Activated CD4-positive, alpha-beta T cell treated with anti-CD3 and anti-CD28 coated beads for 36 hours (primary cell): ENCODE measurements around the gene NCOA7. TPM values are rescaled to one million over a fixed set of nuclear protein-coding genes. Genes with fewer than 3 reads are reported as not detected.

Experiments used
- ATAC-seq: fragments of 200-7000 bp; cut with Tn5 transposase; one replicate; pipeline ENCODE4 v1.10.0; 2021; ENCODE audit warnings: mild to moderate bottlenecking, moderate library complexity
- CTCF ChIA-PET: fragments of 350-600 bp; sonication (Branson Sonifier 250); formaldehyde crosslinking; loops from one replicate; lab custom pipeline; 2021; ENCODE audit warnings: antibody characterized with exemption; lab: Charles Lee
- POLR2A ChIA-PET: fragments of 350-600 bp; sonication (Branson Sonifier 250); formaldehyde crosslinking; loops from one replicate; lab custom pipeline; 2021; ENCODE audit warnings: antibody characterized with exemption, inconsistent platforms; lab: Charles Lee
- DNase-seq: peaks from one replicate; pipeline ENCODE4 v3.0.0-alpha.2; 2020
- H3K27ac Mint-ChIP-seq: one replicate; pipeline ENCODE4 v1.8.0; 2021; ENCODE audit warnings: mixed read lengths
- H3K27me3 Mint-ChIP-seq: one replicate; pipeline ENCODE4 v1.8.0; 2021; ENCODE audit warnings: mixed read lengths
- H3K36me3 Mint-ChIP-seq: one replicate; pipeline ENCODE4 v1.8.0; 2021; ENCODE audit warnings: low read depth, mixed read lengths
- H3K4me1 Mint-ChIP-seq: one replicate; pipeline ENCODE4 v1.8.0; 2021; ENCODE audit warnings: mixed read lengths
- H3K4me3 Mint-ChIP-seq: one replicate; pipeline ENCODE4 v1.8.0; 2021; ENCODE audit warnings: mild to moderate bottlenecking, moderate library complexity, mixed read lengths
- H3K9me3 Mint-ChIP-seq: one replicate; pipeline ENCODE4 v1.8.0; 2021; ENCODE audit warnings: low read depth, mixed read lengths
- intact Hi-C, 2 experiments: fragments of 100-400 bp; cut with DNase I in 1 of 2; cut with micrococcal nuclease in 1 of 2; formaldehyde crosslinking; loops; one replicate each; pipeline versions ENCODE4 v1.14.2 to v1.15.1; 2022 to 2024; cut with DNase I, micrococcal nuclease
- total RNA-seq, 2 experiments: library from RNA; stranded (reverse); gene quantifications; one replicate each; pipeline ENCODE4 v1.2.3, GENCODE V29; 2021

Gene NCOA7
- total RNA-seq, 2 experiments from 2014 or later, result 54.3 to 67.4 TPM

DNA sequence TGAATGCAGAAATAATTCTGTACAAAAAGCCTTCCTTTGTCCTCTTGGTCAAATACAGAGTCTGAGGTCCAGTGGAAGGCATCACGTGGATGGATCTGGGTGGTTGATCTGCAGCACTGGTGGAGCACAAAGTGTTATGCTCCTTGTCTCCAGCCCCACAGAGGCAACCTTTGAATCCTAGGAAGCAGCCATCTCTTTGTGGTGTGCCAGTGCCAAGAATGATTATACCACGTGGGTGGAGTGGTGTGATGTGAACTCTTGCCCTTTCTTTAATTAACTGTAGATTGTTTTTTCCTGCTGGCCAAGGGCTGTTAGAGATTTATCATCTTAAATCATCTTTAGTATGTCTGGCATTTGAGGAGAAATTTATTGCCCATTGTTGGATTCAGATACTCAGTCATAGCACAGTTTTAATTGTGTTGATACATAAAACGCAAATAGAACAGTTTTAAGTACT lies 31.1 kb downstream of the NCOA7 start:
- Mint-ChIP-seq H3K27me3 (no peaks in the 10 kb centered on the region), H3K36me3 (peaks cover 37% of the 10 kb centered on the region), H3K4me1 (peaks cover 43% of the 10 kb centered on the region), H3K4me3 (no peak overlapping the region), H3K27ac (no peak overlapping the region), H3K9me3 (no peaks in the 10 kb centered on the region)
- ChIA-PET POLR2A (no interaction called here), CTCF (no interaction called here)
- DNase-seq, result no peak
- intact Hi-C loops, result no loop called here
- peak; percentile 47 for ATAC-seq

- POLR2A ChIA-PET, result no interaction called here
- intact Hi-C loops, result no loop called here
Observed at GRCh38 chr6:125823180-125823579, 32.4 kb downstream of the NCOA7 start.

GRCh38 chr6:125824946-125825771 lies 34.4 kb downstream of the NCOA7 start:
- no peaks in the 10 kb centered on the region for H3K9me3 Mint-ChIP-seq
- H3K36me3 Mint-ChIP-seq, result peaks cover 24% of the 10 kb centered on the region
- CTCF ChIA-PET, result interaction anchor here (0.9 to 1.1 kb wide), 3 partner anchors 10 to 131 kb away, joined by 3 to 8 read pairs (median 3); partner anchors contain the start of gene HINT3
- no peaks in the 10 kb centered on the region for H3K27me3 Mint-ChIP-seq
- DNase-seq (no peak), ATAC-seq (no peak)
- intact Hi-C loops, result no loop called here
- peaks cover 45% of the 10 kb centered on the region for H3K4me1 Mint-ChIP-seq
- H3K27ac Mint-ChIP-seq, result no peak overlapping the region
- H3K4me3 Mint-ChIP-seq, result no peak overlapping the region
- POLR2A ChIA-PET, result no interaction called here

More at GRCh38 chr6:125823180-125823579, 32.4 kb downstream of the NCOA7 start:
- CTCF ChIA-PET, result interaction anchor here (0.6 to 1.2 kb wide), 3 partner anchors 11 to 31 kb away, joined by 3 to 5 read pairs (median 3); no protein-coding TSS in a partner anchor
- no peaks in the 10 kb centered on the region for H3K27me3 Mint-ChIP-seq
- ATAC-seq, result no peak
- no peak overlapping the region for H3K4me3 Mint-ChIP-seq
- no peak for DNase-seq
- H3K36me3 Mint-ChIP-seq, result peaks cover 33% of the 10 kb centered on the region
- peaks cover 41% of the 10 kb centered on the region for H3K4me1 Mint-ChIP-seq
- H3K27ac Mint-ChIP-seq, result no peak overlapping the region
- H3K9me3 Mint-ChIP-seq, result no peaks in the 10 kb centered on the region

DNA sequence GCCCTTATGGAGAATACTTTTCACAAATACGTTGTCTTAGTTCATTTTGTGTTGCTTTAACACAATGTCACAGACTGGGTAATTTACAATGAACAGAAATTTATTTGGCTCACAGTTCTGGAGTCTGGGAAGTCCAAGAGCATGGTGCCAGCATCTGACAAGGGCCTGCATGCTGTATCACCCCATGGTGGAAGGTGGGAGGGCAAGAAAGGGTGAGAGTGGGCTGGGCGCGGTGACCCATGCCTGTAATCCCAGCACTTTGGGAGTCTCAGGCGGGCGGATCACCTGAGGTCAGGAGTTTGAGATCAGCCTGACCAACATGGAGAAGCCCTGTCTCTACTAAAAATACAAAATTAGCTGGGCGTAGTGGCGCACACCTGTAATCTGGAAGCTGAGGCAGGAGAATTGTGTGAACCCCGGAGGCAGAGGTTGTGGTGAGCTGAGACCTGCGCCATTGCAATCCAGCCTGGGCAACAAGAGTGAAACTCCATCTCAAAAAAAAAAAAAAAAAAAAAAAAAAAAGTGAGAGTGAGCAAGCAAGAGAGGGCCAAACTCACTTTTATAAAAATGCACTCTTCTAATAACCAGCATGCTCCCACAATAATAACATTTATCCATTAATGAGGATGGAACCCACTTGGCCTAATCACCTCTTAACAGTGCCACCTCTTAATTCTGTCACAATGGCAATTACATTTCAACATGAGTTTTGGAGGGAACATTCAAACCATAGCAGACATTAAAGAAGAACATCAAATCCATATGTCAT lies 36.1 kb downstream of the NCOA7 start:
- Mint-ChIP-seq H3K9me3 (no peaks in the 10 kb centered on the region), H3K4me3 (no peak overlapping the region), H3K36me3 (peaks cover 11% of the 10 kb centered on the region), H3K4me1 (peaks cover 45% of the 10 kb centered on the region), H3K27ac (peak overlapping the region; percentile 32), H3K27me3 (no peaks in the 10 kb centered on the region)
- ATAC-seq, result no peak
- ChIA-PET POLR2A (no interaction called here), CTCF (interaction anchor here (0.6 kb wide), 1 partner anchor 12 kb away, joined by 3 read pairs; no protein-coding TSS in a partner anchor)
- intact Hi-C loops, result no loop called here
- no peak for DNase-seq

DNA sequence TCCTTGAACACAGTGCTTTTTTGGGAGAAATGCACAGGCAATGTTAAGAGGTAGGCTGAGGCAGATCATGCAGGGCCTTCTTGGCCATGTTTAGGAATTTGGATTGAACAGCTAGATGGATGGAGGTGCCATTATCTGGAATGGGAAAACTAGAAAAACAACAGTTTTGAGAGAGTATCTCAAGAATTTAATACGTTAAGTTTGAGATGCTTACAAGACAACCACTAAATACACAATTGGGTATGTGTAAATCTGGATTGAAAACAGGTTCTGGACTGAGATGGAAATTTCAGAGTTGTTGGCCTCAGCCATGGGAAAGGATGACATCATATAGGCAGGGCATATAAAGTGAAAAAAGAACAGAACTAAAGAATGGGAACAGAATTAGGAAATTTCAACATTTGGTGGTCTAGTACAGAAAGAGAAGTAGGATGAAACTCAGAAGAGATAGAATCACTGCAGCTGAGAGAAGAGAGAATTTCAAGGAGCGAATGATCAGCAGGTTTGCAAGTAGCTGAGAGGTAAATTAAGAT lies 37.1 kb downstream of the NCOA7 start:
- POLR2A ChIA-PET, result no interaction called here

DNA sequence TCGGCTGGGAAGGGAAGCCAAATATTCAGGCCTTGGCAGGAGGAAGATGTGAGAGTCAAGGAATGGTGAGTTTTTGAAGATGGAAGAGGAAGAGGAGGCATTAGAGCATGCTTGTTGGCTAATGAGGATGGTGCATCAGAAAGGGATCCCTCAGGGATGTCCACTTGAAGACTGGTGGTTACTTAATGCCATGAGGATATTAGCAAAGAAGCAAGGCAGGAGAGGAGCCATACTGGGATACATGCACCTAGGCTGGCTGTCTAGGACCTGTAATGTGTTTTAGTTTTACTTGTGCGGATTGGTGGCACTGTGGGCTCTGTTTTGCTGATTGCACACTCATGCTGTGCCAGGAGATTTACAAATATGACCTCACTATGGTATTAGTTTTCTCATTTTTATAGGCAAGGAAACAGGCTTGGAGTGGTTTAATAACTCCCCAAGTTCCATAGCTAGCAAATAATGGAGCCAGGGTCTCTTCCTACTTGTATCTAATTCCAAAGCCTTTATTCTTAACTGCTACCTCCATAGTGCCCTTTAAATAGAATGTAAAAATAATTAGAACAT lies 37.8 kb downstream of the NCOA7 start:
- intact Hi-C loops, result no loop called here
- H3K4me3 Mint-ChIP-seq, result no peak overlapping the region
- POLR2A ChIA-PET, result no interaction called here
- H3K9me3 Mint-ChIP-seq, result no peaks in the 10 kb centered on the region
- H3K36me3 Mint-ChIP-seq, result peaks cover 10% of the 10 kb centered on the region
- DNase-seq, result no peak
- no peak for ATAC-seq
- H3K27ac Mint-ChIP-seq, result no peak overlapping the region
- no peaks in the 10 kb centered on the region for H3K27me3 Mint-ChIP-seq
- peaks cover 57% of the 10 kb centered on the region for H3K4me1 Mint-ChIP-seq
- CTCF ChIA-PET, result interaction anchor here (1.3 to 1.5 kb wide), 2 partner anchors 12 to 35 kb away, joined by 4 read pairs; no protein-coding TSS in a partner anchor

More for the DNA sequence above, 37.1 kb downstream of the NCOA7 start:
- Mint-ChIP-seq H3K27me3 (no peaks in the 10 kb centered on the region), H3K9me3 (no peaks in the 10 kb centered on the region), H3K36me3 (peaks cover 10% of the 10 kb centered on the region), H3K4me1 (peaks cover 50% of the 10 kb centered on the region), H3K27ac (no peak overlapping the region), H3K4me3 (no peak overlapping the region)
- no peak for ATAC-seq
- intact Hi-C loops, result no loop called here
- CTCF ChIA-PET, result interaction anchor here (1.5 kb wide), 1 partner anchor 34 kb away, joined by 4 read pairs; no protein-coding TSS in a partner anchor
- no peak for DNase-seq

DNA sequence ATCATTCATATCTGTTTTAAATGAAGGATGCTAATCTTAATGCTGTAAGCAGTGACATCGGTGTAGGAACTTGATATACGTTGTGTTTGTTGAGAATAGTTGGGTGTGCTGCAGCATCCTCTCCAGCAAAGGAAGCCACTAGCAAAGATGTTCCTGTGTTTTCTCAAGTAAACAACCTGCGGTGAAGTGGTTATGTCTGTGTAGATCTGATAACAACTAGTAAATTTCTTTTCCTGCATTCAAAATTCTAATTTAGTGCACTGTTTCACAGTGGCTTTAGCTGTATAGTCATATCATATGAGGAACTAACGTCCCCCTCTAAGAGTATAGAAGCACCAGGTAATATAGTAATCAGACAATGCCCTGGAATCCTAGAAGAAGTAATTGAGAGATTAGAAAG lies 38.7 kb downstream of the NCOA7 start:
- no peaks in the 10 kb centered on the region for H3K9me3 Mint-ChIP-seq
- ChIA-PET CTCF (interaction anchor here (0.6 to 1.3 kb wide), 2 partner anchors 12 to 22 kb away, joined by 3 to 4 read pairs; no protein-coding TSS in a partner anchor), POLR2A (no interaction called here)
- no peak for DNase-seq
- no peaks in the 10 kb centered on the region for H3K27me3 Mint-ChIP-seq
- H3K4me1 Mint-ChIP-seq, result peaks cover 63% of the 10 kb centered on the region
- H3K27ac Mint-ChIP-seq, result peak overlapping the region; percentile 33
- intact Hi-C loops, result no loop called here
- H3K4me3 Mint-ChIP-seq, result no peak overlapping the region
- peak; percentile 47 for ATAC-seq
- peaks cover 10% of the 10 kb centered on the region for H3K36me3 Mint-ChIP-seq

DNA sequence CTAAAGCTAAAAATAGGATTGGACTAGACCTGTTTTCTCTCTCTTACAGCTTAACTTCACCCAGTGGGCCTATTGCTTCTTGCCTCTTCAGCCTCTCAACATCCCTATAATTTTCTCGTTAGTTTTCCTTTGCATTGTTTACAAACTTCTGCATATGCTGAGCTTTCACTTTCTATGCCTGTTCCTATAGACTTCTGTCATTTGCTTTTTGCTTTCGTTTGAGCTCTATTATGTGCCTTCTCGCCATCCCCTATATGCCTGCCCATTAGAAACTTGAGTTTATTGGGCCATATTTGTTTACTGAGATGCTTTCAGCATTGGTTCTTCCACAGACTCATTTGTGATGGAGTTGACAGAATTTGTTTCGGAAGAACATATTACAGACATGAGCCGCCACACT lies 40.9 kb downstream of the NCOA7 start:
- ChIA-PET CTCF (no interaction called here), POLR2A (no interaction called here)
- no peak for DNase-seq
- Mint-ChIP-seq H3K9me3 (no peaks in the 10 kb centered on the region), H3K4me1 (peaks cover 62% of the 10 kb centered on the region), H3K36me3 (peaks cover 3% of the 10 kb centered on the region), H3K27ac (no peak overlapping the region), H3K4me3 (no peak overlapping the region), H3K27me3 (no peaks in the 10 kb centered on the region)
- intact Hi-C loops, result no loop called here
- no peak for ATAC-seq

DNA sequence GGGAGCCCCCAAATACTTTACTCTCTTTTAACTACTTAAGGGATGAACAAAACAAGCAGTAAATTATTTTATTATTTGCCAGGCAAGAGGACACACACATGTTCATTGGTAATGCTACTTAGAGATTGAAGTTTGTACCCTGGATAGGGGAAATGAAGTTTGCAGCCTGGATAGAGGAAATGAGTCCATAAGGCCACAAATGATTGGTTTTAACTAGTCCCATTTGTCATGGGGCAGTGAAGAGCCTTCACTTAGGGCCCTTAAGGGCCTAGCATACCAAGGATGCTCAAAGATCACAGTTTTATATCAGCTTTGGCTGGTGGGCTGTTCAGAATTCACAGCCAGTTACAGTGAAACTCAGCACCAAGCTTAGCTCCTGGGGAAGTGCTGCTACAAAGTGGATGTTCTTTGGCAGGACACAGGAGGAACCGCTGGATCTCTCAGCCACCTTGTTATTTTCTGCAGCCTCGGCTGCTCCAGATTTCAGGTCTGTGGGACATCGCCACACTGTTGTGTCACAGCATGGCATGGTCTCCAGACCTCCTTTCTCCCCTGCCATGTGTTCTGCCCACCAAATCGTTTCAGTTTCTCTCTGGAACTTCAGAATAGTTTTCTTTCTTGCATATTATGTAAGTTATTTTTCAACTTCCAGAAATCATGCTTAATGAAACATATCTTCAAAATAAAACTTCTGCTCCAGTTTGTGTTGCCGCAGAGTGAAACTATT lies 41.8 kb downstream of the NCOA7 start:
- ChIA-PET POLR2A (no interaction called here), CTCF (no interaction called here)
- no peaks in the 10 kb centered on the region for H3K27me3 Mint-ChIP-seq
- peaks cover 3% of the 10 kb centered on the region for H3K36me3 Mint-ChIP-seq
- no peak overlapping the region for H3K4me3 Mint-ChIP-seq
- no peak overlapping the region for H3K27ac Mint-ChIP-seq
- no peak for DNase-seq
- no peak for ATAC-seq
- peaks cover 58% of the 10 kb centered on the region for H3K4me1 Mint-ChIP-seq
- no peaks in the 10 kb centered on the region for H3K9me3 Mint-ChIP-seq
- intact Hi-C loops, result no loop called here

- CTCF ChIA-PET, result interaction anchor here (0.8 to 2.0 kb wide), 4 partner anchors 10 to 313 kb away, joined by 3 to 8 read pairs (median 4); no protein-coding TSS in a partner anchor
- ATAC-seq, result no peak
- H3K4me1 Mint-ChIP-seq, result peaks cover 50% of the 10 kb centered on the region
- no peaks in the 10 kb centered on the region for H3K27me3 Mint-ChIP-seq
- intact Hi-C loops, result no loop called here
- DNase-seq, result no peak
- peaks cover 7% of the 10 kb centered on the region for H3K36me3 Mint-ChIP-seq
- no peaks in the 10 kb centered on the region for H3K9me3 Mint-ChIP-seq
- POLR2A ChIA-PET, result no interaction called here
- H3K4me3 Mint-ChIP-seq, result no peak overlapping the region
- no peak overlapping the region for H3K27ac Mint-ChIP-seq
Observed at GRCh38 chr6:125834348-125834747, 43.6 kb downstream of the NCOA7 start.
